H1 (cell line): Measurements from ENCODE around the gene ARHGEF28.

Source experiments
- CBX5 ChIP-seq: fragments of 300-800, 300-1000 bp; sonication (generic); IDR thresholded peaks from 2 replicates; pipeline ENCODE4 v1.7.1; 2016; ENCODE audit warnings: antibody characterized with exemption, low read length, low read depth
- EZH2 ChIP-seq: fragments of 200-600 bp; sonication (generic); IDR thresholded peaks from 2 replicates; pipeline ENCODE4 v1.7.1; 2012; ENCODE audit warnings: low read depth, mild to moderate bottlenecking, moderate library complexity, low read length, inconsistent platforms; ENCODE audit not compliant: severe bottlenecking
- HDAC2 ChIP-seq, 2 experiments: fragments of 300-600 bp in 1 of 2; sonication (generic) in 1 of 2; IDR thresholded peaks; 2 replicates each; pipeline ENCODE4 v1.6.1; 2011 to 2012; ENCODE audit warnings: low read depth in 2 of 2, low read length in 2 of 2, mild to moderate bottlenecking in 2 of 2, moderate library complexity in 2 of 2, borderline replicate concordance in 1 of 2, inconsistent platforms in 1 of 2
- POLR2AphosphoS5 ChIP-seq: IDR thresholded peaks from 2 replicates; pipeline ENCODE4 v1.6.1; 2011; ENCODE audit warnings: low read depth, low read length
- SIN3A ChIP-seq, 2 experiments: IDR thresholded peaks in 1 of 2; conservative IDR thresholded peaks in 1 of 2; 2 replicates each; pipeline ENCODE4 v1.6.1; 2011 to 2012; ENCODE audit warnings: low read length in 2 of 2, improper control_type of control experiment in 1 of 2, low read depth in 1 of 2, mild to moderate bottlenecking in 1 of 2
- SIX5 ChIP-seq: IDR thresholded peaks from 2 replicates; pipeline ENCODE4 v1.6.1; 2011; ENCODE audit warnings: mild to moderate bottlenecking, low read depth, low read length
- SP2 ChIP-seq: IDR thresholded peaks from 2 replicates; pipeline ENCODE4 v1.6.1; 2012; ENCODE audit warnings: mild to moderate bottlenecking, low read length, inconsistent platforms
- TEAD4 ChIP-seq: IDR thresholded peaks from 2 replicates; pipeline ENCODE4 v1.6.1; 2012; ENCODE audit warnings: low read depth, low read length, inconsistent platforms, mixed read lengths
- YY1 ChIP-seq: IDR thresholded peaks from 2 replicates; pipeline ENCODE4 v1.6.1; 2011; ENCODE audit warnings: low read depth, mild to moderate bottlenecking, low read length
- TF ChIP-seq, protein P1 (sequence below), 3 experiments: IDR thresholded peaks; 1 replicate in 2 of 3; 2 replicates in 1 of 3; pipeline versions ENCODE4 v1.5.1 to v1.6.1; 2011; ENCODE audit warnings: low read length in 3 of 3, mild to moderate bottlenecking in 3 of 3, inconsistent platforms in 2 of 3, low read depth in 1 of 3, moderate library complexity in 1 of 3; ENCODE audit not compliant: insufficient read depth in 1 of 3; ENCODE audit errors: control extremely low read depth in 1 of 3
- TF ChIP-seq, protein P2 (sequence below): IDR thresholded peaks from 2 replicates; pipeline ENCODE4 v1.6.1; 2011; ENCODE audit warnings: low read length, improper control_type of control experiment

DNA sequence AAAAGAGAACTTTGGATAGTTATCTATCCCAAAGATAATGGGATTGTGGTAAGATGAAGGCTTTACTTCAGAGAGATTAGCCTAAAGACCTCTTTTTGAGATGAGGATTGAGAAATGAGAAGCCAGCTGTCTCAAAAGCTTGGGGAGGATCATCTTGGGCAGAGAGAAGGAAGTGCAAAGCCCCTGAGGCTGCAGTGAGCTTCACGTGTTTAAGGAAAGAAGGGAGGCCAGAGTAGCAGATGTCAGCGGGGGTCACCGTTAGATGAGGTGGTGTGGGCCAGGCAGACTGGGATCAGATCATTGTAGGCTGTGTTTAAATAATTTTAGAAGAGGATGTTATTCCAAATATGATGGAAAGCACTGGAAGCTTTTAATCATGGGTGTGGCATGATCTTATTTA, 270.1 kb downstream of the ARHGEF28 start:
- TF ChIP-seq, protein P1, sequence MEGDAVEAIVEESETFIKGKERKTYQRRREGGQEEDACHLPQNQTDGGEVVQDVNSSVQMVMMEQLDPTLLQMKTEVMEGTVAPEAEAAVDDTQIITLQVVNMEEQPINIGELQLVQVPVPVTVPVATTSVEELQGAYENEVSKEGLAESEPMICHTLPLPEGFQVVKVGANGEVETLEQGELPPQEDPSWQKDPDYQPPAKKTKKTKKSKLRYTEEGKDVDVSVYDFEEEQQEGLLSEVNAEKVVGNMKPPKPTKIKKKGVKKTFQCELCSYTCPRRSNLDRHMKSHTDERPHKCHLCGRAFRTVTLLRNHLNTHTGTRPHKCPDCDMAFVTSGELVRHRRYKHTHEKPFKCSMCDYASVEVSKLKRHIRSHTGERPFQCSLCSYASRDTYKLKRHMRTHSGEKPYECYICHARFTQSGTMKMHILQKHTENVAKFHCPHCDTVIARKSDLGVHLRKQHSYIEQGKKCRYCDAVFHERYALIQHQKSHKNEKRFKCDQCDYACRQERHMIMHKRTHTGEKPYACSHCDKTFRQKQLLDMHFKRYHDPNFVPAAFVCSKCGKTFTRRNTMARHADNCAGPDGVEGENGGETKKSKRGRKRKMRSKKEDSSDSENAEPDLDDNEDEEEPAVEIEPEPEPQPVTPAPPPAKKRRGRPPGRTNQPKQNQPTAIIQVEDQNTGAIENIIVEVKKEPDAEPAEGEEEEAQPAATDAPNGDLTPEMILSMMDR (IDR thresholded peaks at IDR 0.05; ENCODE audit: control extremely low read depth in 1 of 3, insufficient read depth in 1 of 3, low read depth in 1 of 3, low read length in 3 of 3) = no peak
- TF ChIP-seq POLR2AphosphoS5 (no peak), CBX5 (no peak), HDAC2 (IDR thresholded peaks at IDR 0.05; ENCODE audit: borderline replicate concordance in 1 of 2, low read depth in 2 of 2, low read length in 2 of 2) (no peak), SIX5 (no peak), EZH2 (no peak), SP2 (no peak), SIN3A (conservative IDR thresholded peaks at IDR 0.05 in 1 of 2, IDR thresholded peaks at IDR 0.05 in 1 of 2; ENCODE audit: low read depth in 1 of 2, low read length in 2 of 2) (no peak), YY1 (no peak), TEAD4 (no peak)
- TF ChIP-seq, protein P2, sequence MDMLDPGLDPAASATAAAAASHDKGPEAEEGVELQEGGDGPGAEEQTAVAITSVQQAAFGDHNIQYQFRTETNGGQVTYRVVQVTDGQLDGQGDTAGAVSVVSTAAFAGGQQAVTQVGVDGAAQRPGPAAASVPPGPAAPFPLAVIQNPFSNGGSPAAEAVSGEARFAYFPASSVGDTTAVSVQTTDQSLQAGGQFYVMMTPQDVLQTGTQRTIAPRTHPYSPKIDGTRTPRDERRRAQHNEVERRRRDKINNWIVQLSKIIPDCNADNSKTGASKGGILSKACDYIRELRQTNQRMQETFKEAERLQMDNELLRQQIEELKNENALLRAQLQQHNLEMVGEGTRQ = no peak
